Fibroblast of mammary gland (primary cell): Measurements from ENCODE around the gene ANO8.
A peak's percentile ranks its signal among the peaks of the same experiment; 100 is the strongest.

Experiments
- DNase-seq: peaks from one replicate; pipeline ENCODE4 v3.0.0-alpha.2; 2010; ENCODE audit warnings: low read depth
- H3K4me3 ChIP-seq: 2 replicates; pipeline ENCODE4 v1.5.1; 2011; ENCODE audit warnings: low read depth, mild to moderate bottlenecking, low read length, moderate library complexity; ENCODE audit not compliant: control insufficient read depth
- CTCF ChIP-seq: conservative IDR thresholded peaks from 2 replicates; pipeline ENCODE4 v1.5.1; 2011; ENCODE audit warnings: low read depth, low read length, inconsistent platforms; ENCODE audit not compliant: control insufficient read depth, insufficient read depth

ANO8 gene

DNA sequence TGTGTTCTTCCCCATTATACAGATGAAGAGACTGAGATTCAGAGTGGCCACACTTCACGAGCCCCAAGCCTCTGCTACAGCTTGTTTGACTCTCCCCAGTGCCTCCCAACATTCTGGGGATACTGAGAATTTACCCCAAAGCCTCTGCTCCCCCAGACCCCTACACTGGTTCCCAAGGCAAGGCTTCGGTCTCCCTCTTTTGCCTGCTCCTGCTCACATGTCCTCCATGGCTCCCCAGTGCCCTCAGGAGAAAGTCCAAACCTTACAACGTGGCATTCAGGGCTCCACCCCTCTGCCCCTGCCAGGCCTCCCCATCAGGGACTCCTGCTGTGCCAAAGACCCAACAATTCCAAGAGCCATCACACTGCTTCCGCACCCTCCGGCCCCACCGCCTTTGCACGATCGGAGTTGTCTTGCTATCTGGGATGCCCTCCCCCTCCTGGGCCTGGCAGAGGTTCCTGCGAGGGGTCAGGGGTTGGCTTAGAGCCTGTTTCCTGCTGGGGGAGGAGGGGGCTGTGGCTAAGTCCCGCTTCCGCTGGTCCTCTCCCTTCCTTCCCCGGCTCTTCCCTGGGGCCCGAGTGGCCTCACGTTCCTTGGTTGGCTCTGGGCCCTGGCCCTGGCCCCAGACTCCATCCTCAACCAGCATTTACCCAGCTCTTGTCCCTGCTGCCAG is 18.1 kb upstream of the ANO8 start:
- H3K4me3 ChIP-seq = no peak overlapping the region
- no peak for TF ChIP-seq CTCF
- DNase-seq = no peak

DNA sequence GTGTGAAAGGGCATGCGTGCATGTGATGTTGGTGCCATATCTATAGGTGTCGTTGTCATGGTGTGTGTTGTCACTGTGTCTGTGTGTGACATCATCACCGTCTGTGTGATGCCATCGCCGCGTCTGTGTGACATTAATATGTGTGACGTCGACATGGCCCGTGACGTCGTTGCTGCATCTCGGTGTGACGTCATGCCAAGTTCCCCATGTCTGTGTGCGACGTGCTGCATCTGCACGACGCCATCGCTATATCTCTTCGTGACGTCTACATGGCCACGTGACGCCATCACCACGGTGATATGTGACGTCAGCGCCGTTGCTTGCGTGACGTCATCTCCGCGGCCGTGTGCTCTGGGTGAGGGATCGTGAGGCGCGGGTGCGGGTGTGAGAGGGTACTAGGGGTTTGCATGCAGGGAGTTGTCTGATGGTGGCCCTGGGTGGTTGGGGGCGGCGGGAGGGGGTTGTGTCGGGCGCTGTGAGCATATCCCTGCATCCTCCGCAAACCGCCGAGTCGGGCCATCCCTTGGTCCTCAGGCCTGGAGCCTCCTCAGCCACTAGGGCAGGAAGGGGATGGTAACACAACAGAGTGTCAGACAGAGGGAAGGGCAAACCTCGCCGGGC is 17.3 kb upstream of the ANO8 start:
- no peak overlapping the region for H3K4me3 ChIP-seq
- no peak for DNase-seq
- TF ChIP-seq CTCF = no peak

- DNase-seq = peak; percentile 67
- no peak for TF ChIP-seq CTCF
- H3K4me3 ChIP-seq = no peak overlapping the region
Observed at GRCh38 chr19:17348700-17349099, 14.0 kb upstream of the ANO8 start.

GRCh38 chr19:17347877-17348276 is 13.2 kb upstream of the ANO8 start:
- no peak for TF ChIP-seq CTCF
- no peak overlapping the region for H3K4me3 ChIP-seq
- no peak for DNase-seq

DNA sequence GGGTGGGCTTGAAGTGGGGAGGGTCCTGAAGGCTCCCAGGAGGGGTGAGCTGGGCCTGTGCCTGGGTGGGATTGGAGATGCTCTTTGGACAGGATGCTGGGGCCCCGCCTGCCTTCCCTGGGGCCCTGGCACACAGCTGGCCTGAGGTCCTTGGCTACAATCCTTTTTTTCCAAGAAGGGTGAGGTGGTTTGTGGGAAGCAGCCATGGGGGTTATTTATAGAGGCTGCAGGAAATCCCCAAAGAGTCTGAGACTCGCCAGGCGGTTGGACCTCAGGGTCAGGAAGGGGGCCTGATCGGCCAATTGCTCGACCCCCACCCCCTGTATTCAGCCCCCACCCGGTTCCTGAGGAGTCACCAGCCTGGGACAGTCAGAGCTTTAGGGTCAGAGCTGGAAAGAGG is 12.7 kb upstream of the ANO8 start:
- TF ChIP-seq CTCF = no peak
- H3K4me3 ChIP-seq = no peak overlapping the region
- DNase-seq = no peak

- peak; percentile 54 for DNase-seq
- TF ChIP-seq CTCF = peak; percentile 76
- H3K4me3 ChIP-seq = no peak overlapping the region
Observed at GRCh38 chr19:17346109-17346671, 11.5 kb upstream of the ANO8 start.
